LNCaP clone FGC (cell line): ENCODE results near the gene PARK7.

ENCODE experiments used
- DNase-seq: peaks from one replicate; pipeline ENCODE4 v3.0.0-alpha.2; 2011; ENCODE audit warnings: low read depth
- H3K4me3 ChIP-seq: 2 replicates; pipeline ENCODE4 v1.5.1; 2011; ENCODE audit warnings: mild to moderate bottlenecking, low read depth, low read length, control low read depth
- CTCF ChIP-seq: IDR thresholded peaks from 2 replicates; pipeline ENCODE4 v1.5.1; 2012; ENCODE audit warnings: mild to moderate bottlenecking; ENCODE audit not compliant: control insufficient read depth, insufficient read depth; ENCODE audit errors: extremely low read depth

PARK7 gene

GRCh38 chr1:8010080-8010664 lies 48.7 kb downstream of the PARK7 start:
- H3K4me3 ChIP-seq: no peak overlapping the region
- no peak for TF ChIP-seq CTCF
- DNase-seq: no peak

- TF ChIP-seq CTCF: no peak
- H3K4me3 ChIP-seq: no peak overlapping the region
- no peak for DNase-seq
Measured at GRCh38 chr1:8011016-8011415, 49.5 kb downstream of the PARK7 start.

GRCh38 chr1:8011923-8012858 lies 50.7 kb downstream of the PARK7 start:
- H3K4me3 ChIP-seq: no peak overlapping the region
- no peak for TF ChIP-seq CTCF
- DNase-seq: no peak

- no peak for DNase-seq
- no peak for TF ChIP-seq CTCF
- no peak overlapping the region for H3K4me3 ChIP-seq
Measured at GRCh38 chr1:8012955-8013354, 51.4 kb downstream of the PARK7 start.

- no peak for DNase-seq
- no peak for TF ChIP-seq CTCF
- no peak overlapping the region for H3K4me3 ChIP-seq
Measured at GRCh38 chr1:8013399-8013798, 51.9 kb downstream of the PARK7 start.

- no peak overlapping the region for H3K4me3 ChIP-seq
- TF ChIP-seq CTCF: no peak
- no peak for DNase-seq
Measured at GRCh38 chr1:8013800-8014199, 52.3 kb downstream of the PARK7 start.

- H3K4me3 ChIP-seq: no peak overlapping the region
- no peak for TF ChIP-seq CTCF
- DNase-seq: no peak
Measured at GRCh38 chr1:8014381-8014988, 53.0 kb downstream of the PARK7 start.
